Stimulated activated CD8-positive, alpha-beta memory T cell treated with anti-CD3 and anti-CD28 coated beads, Interleukin-15, amount 100 ng/mL, for 24 hours (primary cell): ENCODE data around the gene STAU1.
A peak's percentile ranks its signal among the peaks of the same experiment; 100 is the strongest.
"Not testable (repeated sequence)": the region's sequence is repeated elsewhere in the genome, so short reads cannot be mapped to it uniquely, and the experiment has no call there.

Experiments
- DNase-seq: peaks from one replicate; pipeline ENCODE4 v3.0.0-alpha.2; 2020; ENCODE audit warnings: low read depth

STAU1 gene

GRCh38 chr20:49187851-49188641 lies at the start of gene STAU1:
TSS of gene STAU1 (minus strand) at chr20:49188334. CDS start at chr20:49166201, 22,133 bp downstream.
- peak; percentile 83 for DNase-seq

GRCh38 chr20:49237531-49237930 lies 49.4 kb upstream of the STAU1 start:
- no peak for DNase-seq

GRCh38 chr20:49236301-49236700 lies 48.2 kb upstream of the STAU1 start:
- DNase-seq, result no peak

GRCh38 chr20:49234831-49235230 lies 46.7 kb upstream of the STAU1 start:
- no peak for DNase-seq

- DNase-seq, result no peak
Measured at GRCh38 chr20:49233226-49233625, 45.1 kb upstream of the STAU1 start.

- DNase-seq, result no peak
Measured at GRCh38 chr20:49231471-49231870, 43.3 kb upstream of the STAU1 start.

GRCh38 chr20:49230561-49231133 lies 42.5 kb upstream of the STAU1 start:
- no peak for DNase-seq

- DNase-seq, result no peak
Measured at GRCh38 chr20:49230021-49230420, 41.9 kb upstream of the STAU1 start.

GRCh38 chr20:49229381-49229780 lies 41.2 kb upstream of the STAU1 start:
- no peak for DNase-seq

GRCh38 chr20:49228676-49229075 lies 40.5 kb upstream of the STAU1 start:
- no peak for DNase-seq

- DNase-seq, result no peak
Measured at GRCh38 chr20:49225896-49226295, 37.8 kb upstream of the STAU1 start.

- no peak for DNase-seq
Measured at GRCh38 chr20:49219924-49220831, 32.0 kb upstream of the STAU1 start.

GRCh38 chr20:49219091-49219923 lies 31.2 kb upstream of the STAU1 start, which contains the start of gene DDX27:
TSS of gene DDX27 (plus strand) at chr20:49219416. CDS start at chr20:49219449, 33 bp downstream.
- peak; percentile 92 for DNase-seq

GRCh38 chr20:49218739-49219090 lies 30.6 kb upstream of the STAU1 start:
- not testable (repeated sequence) for DNase-seq

GRCh38 chr20:49216991-49217578 lies 29.0 kb upstream of the STAU1 start:
- peak; percentile 98 for DNase-seq

- no peak for DNase-seq
Measured at GRCh38 chr20:49215232-49215631, 27.1 kb upstream of the STAU1 start.

GRCh38 chr20:49214571-49214970 lies 26.4 kb upstream of the STAU1 start:
- DNase-seq, result no peak

- no peak for DNase-seq
Measured at GRCh38 chr20:49210757-49211110, 22.6 kb upstream of the STAU1 start.

GRCh38 chr20:49210101-49210756 lies 22.1 kb upstream of the STAU1 start:
- DNase-seq, result no peak

- DNase-seq, result no peak
Measured at GRCh38 chr20:49207076-49207475, 18.9 kb upstream of the STAU1 start.

GRCh38 chr20:49203746-49204145 lies 15.6 kb upstream of the STAU1 start:
- DNase-seq, result no peak
